Measurements from ENCODE around the gene TCHHL1. TPM values are rescaled to one million over a fixed set of nuclear protein-coding genes. Genes with fewer than 3 reads are reported as not detected.

TCHHL1 gene
- total RNA-seq, 1 experiment from 2014 or later = not detected

- Mint-ChIP-seq H3K9me3 (no peaks in the 10 kb centered on the region), H3K4me3 (peak overlapping the region in 1 of 2 experiments; percentile 43; a peak in 1 of 5 replicates), H3K36me3 (ENCODE audit: insufficient read depth in 1 of 3, low read depth in 3 of 3) (no peaks in the 10 kb centered on the region), H3K27ac (peak overlapping the region; percentile 94 to 98 (median 97); a peak in 5 of 7 replicates), H3K27me3 (ENCODE audit: low read depth) (peaks cover 1% of the 10 kb centered on the region), H3K4me1 (peaks cover 33 to 37% of the 10 kb centered on the region in 2 experiments)
- Histone ChIP-seq H3K79me2 (ENCODE audit: insufficient read depth, low read length) (no peaks in the 10 kb centered on the region), H4K5ac (ENCODE audit: insufficient read length, low read depth, low read length) (no peak overlapping the region), H2AK5ac (ENCODE audit: insufficient read length, low read length) (no peak overlapping the region), H2BK5ac (ENCODE audit: insufficient read length, low read length) (no peak overlapping the region), H4K20me1 (ENCODE audit: control insufficient read depth, insufficient read depth, insufficient read length) (no peaks in the 10 kb centered on the region), H2BK12ac (ENCODE audit: insufficient read length, low read depth, low read length) (no peak overlapping the region), H3K4me2 (ENCODE audit: insufficient read depth, insufficient read length, low read length) (peak overlapping the region; percentile 44), H3K18ac (ENCODE audit: insufficient read length, low read depth, low read length) (no peak overlapping the region), H4K91ac (ENCODE audit: insufficient read length, low read depth, low read length) (no peak overlapping the region), H3K9me3 (ENCODE audit: control insufficient read depth, low read depth, low read length) (no peaks in the 10 kb centered on the region), H3K23ac (ENCODE audit: insufficient read length, low read depth, low read length) (no peak overlapping the region), H3K27ac (ENCODE audit: insufficient read length, low read depth, low read length) (peak overlapping the region; percentile 52), H2BK15ac (ENCODE audit: low read depth, low read length) (no peak overlapping the region), H4K8ac (replicated peaks; ENCODE audit: insufficient read length, low read depth, low read length) (no peak overlapping the region), H3K14ac (ENCODE audit: insufficient read depth, low read length) (peak overlapping the region; percentile 57; the same call in 1 of the 2 replicates), H3K4me1 (ENCODE audit: insufficient read depth, low read length) (peaks cover 12% of the 10 kb centered on the region; the same call in 1 of the 2 replicates), H3T11ph (ENCODE audit: low read length) (no peak overlapping the region), H3K27me3 (ENCODE audit: insufficient read depth, low read length) (no peaks in the 10 kb centered on the region), H3K23me2 (ENCODE audit: insufficient read length, low read depth, low read length, poor library complexity, severe bottlenecking) (peaks cover 4% of the 10 kb centered on the region), H3K4ac (ENCODE audit: low read depth, low read length) (no peak overlapping the region), H2BK120ac (ENCODE audit: low read depth, low read length, poor library complexity, severe bottlenecking) (no peak overlapping the region), H2AFZ (ENCODE audit: low read length) (no peak overlapping the region), H2BK20ac (ENCODE audit: low read depth, low read length, poor library complexity, severe bottlenecking) (no peak overlapping the region), H3K56ac (ENCODE audit: insufficient read length, low read depth, low read length) (no peak overlapping the region), H3K9ac (ENCODE audit: extremely low read depth, insufficient read length, low read length) (no peak overlapping the region), H3K79me1 (ENCODE audit: insufficient read depth, low read depth, low read length, poor library complexity, severe bottlenecking) (no peaks in the 10 kb centered on the region)
- no CpG with 5 or more reads among the region's 5 CpGs for WGBS (ENCODE audit: extremely low coverage, insufficient read length, low lambda C conversion rate)
- TF ChIP-seq CTCF (conservative IDR thresholded peaks at IDR 0.05) = no peak
- DNase-seq = no peak
Measured at GRCh38 chr1:152047413-152047729, 41.5 kb downstream of the TCHHL1 start.
